ENCODE data around the gene OXSR1.
"Not testable (repeated sequence)": the region's sequence is repeated elsewhere in the genome, so short reads cannot be mapped to it uniquely, and the experiment has no call there.

The OXSR1 gene

DNA sequence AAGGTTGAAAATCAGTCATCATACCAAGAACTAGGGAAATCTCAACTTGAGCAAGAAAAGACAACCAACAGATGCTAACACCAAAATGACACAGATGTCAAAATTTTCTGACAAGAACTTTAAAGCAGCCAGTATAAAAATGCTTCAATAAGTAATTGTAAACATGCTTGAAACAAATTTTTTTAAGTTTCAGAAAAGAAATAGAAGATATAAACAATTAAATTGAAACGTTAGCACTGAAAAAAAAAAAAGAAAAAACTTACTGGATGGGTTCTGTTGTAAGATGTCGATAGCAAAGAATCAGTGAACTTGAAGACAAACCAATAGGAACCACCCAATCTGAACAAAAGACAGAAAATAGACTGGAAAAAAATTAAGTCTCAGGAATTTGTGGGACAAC is 18.8 kb upstream of the OXSR1 start:
- DNase-seq: no peak

DNA sequence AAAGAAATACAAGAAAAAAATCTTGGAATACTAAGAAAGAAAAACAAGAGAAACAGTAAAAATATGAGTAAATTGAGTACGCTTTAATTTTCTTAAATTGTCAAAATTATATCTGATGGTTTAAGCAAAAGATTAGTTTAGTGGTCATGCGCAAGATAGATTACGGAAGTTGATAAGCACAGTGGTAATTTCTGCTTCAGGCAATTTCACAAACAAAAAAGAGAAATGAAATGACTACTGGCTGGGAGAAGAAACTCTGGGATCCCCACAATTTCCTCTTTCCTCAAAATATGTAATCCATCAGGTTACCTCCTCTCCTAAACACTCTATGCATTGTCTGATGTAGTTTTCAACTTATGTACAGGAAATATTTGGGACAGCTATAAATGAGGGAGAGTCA is 17.9 kb upstream of the OXSR1 start:
- no peak for DNase-seq

GRCh38 chr3:38148311-38148882 is 16.9 kb upstream of the OXSR1 start:
- DNase-seq: no peak

- no peak for DNase-seq
Observed at GRCh38 chr3:38149708-38150107, 15.6 kb upstream of the OXSR1 start.

DNA sequence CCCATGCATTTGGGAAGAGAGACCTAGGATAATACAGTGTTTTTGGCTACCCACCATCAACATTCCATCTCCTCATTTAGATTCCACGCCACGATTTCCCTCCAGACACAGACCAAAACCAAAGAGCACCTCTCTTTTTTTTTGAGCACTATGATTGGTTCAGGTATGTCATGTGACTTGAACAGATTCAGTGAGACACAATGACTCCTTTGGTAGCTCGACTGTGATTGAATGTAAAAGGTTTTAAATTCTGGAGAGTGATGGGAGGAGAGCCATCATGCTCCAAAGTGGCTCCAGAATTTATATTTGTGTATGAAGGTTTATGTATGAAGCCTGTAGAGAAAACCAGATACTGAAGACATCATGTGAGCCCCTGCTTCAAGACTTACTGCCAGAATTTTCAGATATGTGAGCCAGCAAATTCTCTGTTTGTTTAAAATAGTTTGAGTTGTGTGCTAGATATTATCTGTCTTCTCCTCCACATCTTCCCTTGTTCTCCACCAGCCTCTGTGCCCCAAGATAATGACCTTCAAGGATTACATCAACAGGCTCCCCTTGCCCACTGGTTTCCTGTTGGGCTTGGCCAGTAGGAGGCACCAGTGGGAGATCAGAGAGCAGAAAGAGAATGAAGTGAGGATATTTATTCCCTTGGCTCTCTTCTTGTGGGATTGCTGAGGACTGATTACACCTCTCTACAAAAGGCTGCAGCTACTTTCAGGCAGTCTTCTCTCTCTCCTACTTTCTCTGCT is 14.4 kb upstream of the OXSR1 start:
- DNase-seq: no peak

GRCh38 chr3:38151667-38152265 is 13.6 kb upstream of the OXSR1 start:
- no peak for DNase-seq

DNA sequence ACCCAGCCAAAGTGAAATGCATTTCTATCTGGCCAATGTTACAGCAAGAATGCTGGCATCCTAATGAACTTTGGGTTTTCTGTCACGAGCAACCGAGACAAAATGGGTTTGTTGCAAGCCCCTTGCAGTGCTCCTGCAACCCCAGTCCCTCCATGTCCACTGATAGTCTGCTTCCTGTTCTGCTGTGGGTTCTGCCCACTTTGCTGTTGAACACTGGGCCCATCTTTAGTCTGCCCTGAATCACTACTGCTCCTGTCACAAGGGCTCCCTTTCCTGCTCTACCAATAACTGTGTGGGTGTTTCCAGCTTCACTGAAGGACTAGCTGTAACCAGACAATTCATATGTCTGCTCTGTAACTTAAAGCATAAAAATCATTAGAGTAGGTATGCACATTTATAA is 12.7 kb upstream of the OXSR1 start:
- no peak for DNase-seq

DNA sequence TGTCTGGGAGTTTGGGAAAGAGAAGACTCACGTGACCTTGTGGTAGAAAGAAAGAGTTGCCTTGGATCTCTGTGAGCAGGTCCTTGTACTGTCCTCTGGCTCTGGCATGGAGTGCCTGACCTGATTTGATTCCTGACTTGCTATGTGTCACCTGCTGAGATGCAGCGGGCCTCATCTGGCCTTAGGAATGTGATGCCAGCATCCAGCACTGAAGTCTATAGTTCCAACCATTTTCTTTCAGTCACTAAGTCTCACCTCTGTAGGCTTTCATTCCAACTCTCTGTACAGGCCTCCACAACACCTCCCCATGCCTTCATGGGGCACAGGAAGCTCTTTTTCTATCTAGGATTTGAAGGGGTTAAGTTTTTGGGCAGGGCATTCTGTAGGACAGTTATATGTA is 12.1 kb upstream of the OXSR1 start:
- DNase-seq: no peak

- DNase-seq: no peak
Observed at GRCh38 chr3:38154033-38154494, 11.3 kb upstream of the OXSR1 start.

- DNase-seq: no peak
Observed at GRCh38 chr3:38154625-38155255, 10.6 kb upstream of the OXSR1 start.

DNA sequence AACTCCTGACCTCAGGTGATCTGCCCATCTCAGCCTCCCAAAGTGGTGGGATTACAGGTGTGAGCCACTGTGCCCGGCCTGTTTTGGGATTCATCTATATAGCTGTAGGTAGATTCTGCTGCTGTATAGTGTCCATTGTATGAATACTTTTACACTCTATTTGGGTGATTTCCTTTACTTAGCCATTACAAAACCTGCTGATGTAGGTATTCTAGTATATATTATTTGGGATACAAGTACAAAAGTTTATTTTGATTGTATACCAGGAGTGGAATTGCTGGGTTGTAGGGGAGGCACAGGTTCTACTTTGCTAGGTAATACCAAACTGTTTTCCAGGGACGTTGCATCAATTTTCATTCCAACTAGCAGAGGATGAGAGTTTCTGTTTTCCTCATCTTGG is 9.5 kb upstream of the OXSR1 start:
- DNase-seq: no peak

GRCh38 chr3:38157117-38157516 is 8.2 kb upstream of the OXSR1 start:
- DNase-seq: no peak

- DNase-seq: peak; percentile 7
Observed at GRCh38 chr3:38157595-38157994, 7.7 kb upstream of the OXSR1 start.

- DNase-seq: no peak
Observed at GRCh38 chr3:38158472-38158871, 6.9 kb upstream of the OXSR1 start.

DNA sequence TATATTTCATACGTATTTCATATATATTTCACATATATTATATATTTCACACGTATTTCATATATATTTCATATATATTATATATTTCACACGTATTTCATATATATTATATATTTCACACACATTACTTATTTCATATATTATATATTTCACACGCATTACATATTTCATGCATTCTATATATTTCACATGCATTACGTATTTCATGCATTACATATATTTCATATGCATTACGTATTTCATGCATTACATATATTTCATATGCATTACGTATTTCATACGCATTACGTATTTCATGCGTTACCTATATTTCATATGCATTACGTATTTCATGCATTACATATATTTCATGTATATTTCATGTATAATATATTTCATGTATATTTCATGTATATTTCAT is 4.6 kb upstream of the OXSR1 start:
- DNase-seq: not testable (repeated sequence)

DNA sequence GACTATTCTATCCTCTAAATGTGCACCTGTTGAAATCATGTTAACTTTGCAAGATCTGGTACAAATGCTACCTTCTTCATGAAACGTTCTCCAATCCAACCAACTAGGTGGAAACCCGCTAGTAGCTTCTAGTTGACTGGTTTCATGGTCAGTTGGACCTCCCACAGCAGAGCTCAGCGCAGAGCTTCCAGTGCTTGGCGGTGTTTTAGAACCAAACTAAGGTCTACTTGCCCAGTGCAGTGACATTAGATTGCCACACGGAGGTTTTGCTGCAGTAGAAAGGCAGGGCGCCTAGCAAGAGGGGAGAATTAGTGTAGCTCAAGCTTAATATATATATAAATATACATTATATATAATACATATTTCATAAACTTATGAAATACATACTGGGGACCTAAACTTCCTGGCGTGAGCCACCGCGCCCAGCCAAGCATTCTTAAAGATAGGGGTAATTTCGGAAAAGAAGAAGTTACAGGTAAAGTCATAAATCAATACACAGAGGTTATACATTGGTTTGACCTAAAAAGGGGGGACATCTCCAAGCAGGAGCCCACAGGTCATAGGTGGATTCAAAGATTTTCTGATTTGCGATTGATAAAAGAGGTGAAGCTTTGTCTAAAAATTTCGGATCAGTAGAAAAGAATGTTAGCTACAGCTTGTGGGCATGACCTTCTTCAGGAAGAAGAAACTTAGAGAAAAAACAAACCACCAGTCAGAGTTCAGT is 2.1 kb upstream of the OXSR1 start:
- no peak for DNase-seq

- no peak for DNase-seq
Observed at GRCh38 chr3:38163841-38164642, 1.3 kb upstream of the OXSR1 start.

DNA sequence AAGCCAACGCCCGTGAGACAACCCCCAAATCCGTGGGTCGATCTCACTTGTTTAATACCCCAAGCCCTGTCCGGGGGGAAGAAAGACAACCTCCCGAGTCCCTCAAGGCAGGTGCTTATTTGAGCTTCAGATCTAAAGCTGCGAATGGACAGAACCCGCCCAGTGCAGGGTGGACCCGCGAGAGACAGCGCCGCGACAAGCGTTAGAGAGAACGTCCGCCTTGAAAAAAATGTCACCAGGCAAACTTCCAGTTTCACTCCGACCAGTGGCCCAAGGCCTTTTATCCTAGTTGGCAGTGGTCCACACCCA is 740 bp upstream of the OXSR1 start:
- no peak for DNase-seq

DNA sequence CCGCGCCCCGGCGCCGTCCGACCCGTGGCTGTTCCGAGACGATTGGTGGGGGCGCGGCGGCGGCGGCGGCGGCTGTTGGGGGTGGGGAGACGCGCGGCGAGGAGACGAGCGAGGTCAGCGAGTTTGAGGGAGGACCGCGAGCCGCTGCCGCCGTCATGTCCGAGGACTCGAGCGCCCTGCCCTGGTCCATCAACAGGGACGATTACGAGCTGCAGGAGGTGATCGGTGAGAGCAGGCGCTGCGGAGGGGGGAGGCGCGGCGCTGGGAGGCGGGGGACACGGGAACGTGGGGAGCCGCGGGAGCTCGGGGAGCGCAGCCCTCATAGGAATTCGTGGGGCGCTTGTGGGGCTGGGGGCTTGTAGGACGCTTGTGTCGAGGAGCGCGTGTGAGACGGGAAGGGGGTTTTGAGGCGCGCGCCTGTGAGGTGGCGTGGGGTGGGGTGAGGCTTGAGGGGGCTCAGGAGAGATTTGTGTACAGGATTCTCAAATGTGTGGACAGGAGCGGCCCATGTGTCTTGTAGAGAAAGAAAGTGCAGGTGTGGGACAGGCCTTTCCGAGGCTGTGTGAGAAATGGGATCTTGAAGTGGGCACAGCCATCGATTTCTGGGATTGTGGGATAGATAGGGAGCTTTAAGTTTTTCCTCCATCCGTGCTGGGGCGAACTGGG is 518 bp downstream of the OXSR1 start:
- no peak for DNase-seq

DNA sequence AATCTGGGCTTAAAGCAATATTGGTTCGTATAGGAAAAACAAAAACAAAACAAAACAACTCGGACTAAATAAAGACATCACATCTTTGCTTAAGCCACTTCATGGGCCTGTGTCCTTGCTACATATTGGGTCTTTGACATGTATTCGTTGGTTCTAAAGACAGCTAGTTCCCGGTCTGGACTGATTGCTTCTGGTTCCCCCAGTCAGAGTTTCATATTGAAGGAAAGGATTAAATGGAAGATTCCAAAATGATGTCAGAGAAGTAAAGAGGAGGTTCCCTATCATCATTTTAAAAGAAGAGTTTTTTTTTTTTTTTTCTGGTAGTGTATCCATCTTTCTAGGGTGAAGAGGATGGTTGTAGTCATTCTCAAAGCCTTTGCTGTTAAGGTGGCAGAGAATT is 2.3 kb downstream of the OXSR1 start:
- DNase-seq: no peak

GRCh38 chr3:38168151-38169026 is 3.1 kb downstream of the OXSR1 start:
- no peak for DNase-seq
